Gastrocnemius medialis (tissue), 4 donors: Measurements from ENCODE around the gene HMCN2.

Experiments
- CTCF ChIP-seq, 5 experiments: fragments of 450-650 bp in 3 of 5; fragments of 200-600 bp in 2 of 5; sonication (generic) in 2 of 5; IDR thresholded peaks in 4 of 5; conservative IDR thresholded peaks in 1 of 5; 1 replicate in 4 of 5; 2 replicates in 1 of 5; pipeline ENCODE4 v1.5.1; 2016 to 2019; ENCODE audit warnings: antibody characterized with exemption in 5 of 5, mild to moderate bottlenecking in 3 of 5, moderate library complexity in 3 of 5
- POLR2A ChIP-seq, 2 donors: fragments of 450-650 bp; IDR thresholded peaks; one replicate each; pipeline ENCODE4 v1.6.1; 2017; ENCODE audit warnings: antibody characterized with exemption in 2 of 2, mild to moderate bottlenecking in 2 of 2, moderate library complexity in 2 of 2

DNA sequence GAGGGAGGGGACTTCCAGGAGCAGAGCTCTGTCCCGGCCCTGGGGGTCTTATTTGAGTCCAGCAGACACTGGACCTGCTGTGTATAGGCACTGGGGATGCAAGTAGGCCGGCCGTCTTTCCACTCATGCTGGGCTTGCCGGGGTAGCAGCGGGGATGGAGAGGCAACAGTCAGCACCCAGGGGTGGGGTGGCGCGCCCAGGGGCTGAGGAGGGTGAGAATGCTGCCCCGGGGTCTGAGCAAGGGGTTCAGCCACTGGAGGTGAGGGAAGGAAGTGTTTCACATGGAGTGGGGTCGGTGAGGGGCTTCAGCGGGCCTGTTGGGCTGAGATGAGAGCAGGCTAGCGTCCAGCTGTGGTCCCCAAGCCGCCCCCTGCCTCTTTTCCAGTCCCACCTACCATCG is 88.8 kb downstream of the HMCN2 start:
- TF ChIP-seq POLR2A (IDR thresholded peaks at IDR 0.05), result no peak
- no peak for TF ChIP-seq CTCF (IDR thresholded peaks at IDR 0.05 in 4 of 5, conservative IDR thresholded peaks at IDR 0.05 in 1 of 5)
